Skeletal muscle tissue (tissue), 4 donors: ENCODE measurements around the gene LYRM4. TPM values are rescaled to one million over a fixed set of nuclear protein-coding genes. Genes with fewer than 3 reads are reported as not detected.
A peak's percentile ranks its signal among the peaks of the same experiment; 100 is the strongest.

Source experiments
- H3K27ac ChIP-seq: one replicate; pipeline ENCODE4 v1.7.0; 2013; ENCODE audit warnings: mild to moderate bottlenecking, low read depth, low read length, inconsistent platforms
- H3K27me3 ChIP-seq, 3 donors: one replicate each; pipeline ENCODE4 v1.7.0; 2013; ENCODE audit warnings: low read length in 3 of 3; ENCODE audit not compliant: control insufficient read depth in 3 of 3, insufficient read depth in 3 of 3
- H3K36me3 ChIP-seq, 3 donors: one replicate each; pipeline ENCODE4 v1.7.0; 2013; ENCODE audit warnings: low read length in 3 of 3; ENCODE audit not compliant: control insufficient read depth in 3 of 3, insufficient read depth in 3 of 3
- H3K4me1 ChIP-seq, 3 donors: one replicate each; pipeline ENCODE4 v1.7.0; 2013; ENCODE audit warnings: low read length in 3 of 3, mild to moderate bottlenecking in 3 of 3; ENCODE audit not compliant: control insufficient read depth in 3 of 3, insufficient read depth in 3 of 3
- H3K4me3 ChIP-seq, 3 donors: one replicate each; pipeline ENCODE4 v1.7.0; 2013; ENCODE audit warnings: low read length in 3 of 3
- H3K9ac ChIP-seq, 3 donors: one replicate each; pipeline ENCODE4 v1.7.0; 2013; ENCODE audit warnings: low read length in 3 of 3, mild to moderate bottlenecking in 3 of 3, moderate library complexity in 2 of 3, low read depth in 1 of 3
- H3K9me3 ChIP-seq, 3 donors: one replicate each; pipeline ENCODE4 v1.7.0; 2013; ENCODE audit warnings: low read length in 3 of 3; ENCODE audit not compliant: control insufficient read depth in 3 of 3
- total RNA-seq: library from RNA; depleted of rRNA; stranded (reverse); fragments of >200 nt; gene quantifications from one replicate; pipeline ENCODE4 v1.2.3, GENCODE V29; 2014
- donor health status: Osteomylitis.

LYRM4 gene
- total RNA-seq = 10.4 TPM

DNA sequence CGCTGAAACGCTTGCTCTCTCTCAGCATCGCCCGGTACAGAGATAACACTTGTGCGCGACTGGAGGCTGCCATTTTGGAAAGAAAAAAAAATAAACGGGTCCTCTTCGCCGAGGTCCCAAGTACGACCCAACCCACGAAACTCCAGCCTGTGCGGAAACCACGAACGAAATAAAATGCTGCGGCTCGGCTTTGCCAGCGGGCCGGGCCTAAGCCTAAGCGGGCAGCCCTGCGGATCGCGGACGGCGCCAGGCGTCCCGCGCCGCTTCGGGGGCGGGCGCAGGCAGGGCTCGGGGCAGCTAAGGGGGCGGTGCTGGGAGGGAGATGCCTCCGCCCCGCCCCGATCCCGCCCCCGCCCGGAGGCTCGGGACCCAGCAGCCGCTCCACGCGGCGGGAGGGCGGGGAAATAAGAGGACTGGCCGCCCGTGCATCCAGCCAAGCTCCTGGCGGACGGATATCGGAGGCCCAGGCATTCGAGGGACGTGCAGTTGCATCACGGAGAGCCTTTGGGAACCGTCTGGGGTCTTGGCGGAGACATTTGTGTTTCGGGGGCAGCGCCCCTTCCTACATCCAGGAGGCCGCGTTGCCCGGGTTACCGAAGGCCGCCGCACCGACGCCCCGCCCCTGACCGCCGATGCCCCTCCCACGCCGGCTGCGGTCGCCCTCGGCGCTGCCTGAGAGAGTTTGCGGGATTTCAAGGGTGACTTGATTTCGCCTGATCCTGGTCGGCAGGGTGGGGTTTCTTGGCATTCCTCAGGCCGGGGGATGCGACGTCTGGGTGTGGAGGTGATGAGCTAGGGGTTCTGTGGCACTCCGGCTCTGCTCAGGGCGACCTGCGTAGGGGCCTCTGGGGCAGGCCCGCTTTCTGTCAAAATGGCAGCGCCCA is at the start of gene LYRM4, which contains the start of gene FARS2:
TSS of gene LYRM4 (minus strand) at position 290 of the 884 bp plus-strand sequence. CDS start at position 73, 217 bp downstream.
TSS of gene FARS2 (plus strand) at position 853 of the 884 bp plus-strand sequence.
- H3K4me3 ChIP-seq = peak within 1 kb of the TSS; percentile 87 to 98 (median 94)
- peak within 1 kb of the TSS; percentile 95 to 96 (median 95) for H3K9ac ChIP-seq
- H3K9me3 ChIP-seq = no peaks in the 10 kb centered on the region
- peaks cover 8 to 14% (median 14%) of the 10 kb centered on the region in 3 donors for H3K4me1 ChIP-seq
- H3K36me3 ChIP-seq = peaks cover 0 to 4% (median 0%) of the 10 kb centered on the region in 3 donors
- peak within 1 kb of the TSS; percentile 98 for H3K27ac ChIP-seq
- H3K27me3 ChIP-seq = no peaks in the 10 kb centered on the region

DNA sequence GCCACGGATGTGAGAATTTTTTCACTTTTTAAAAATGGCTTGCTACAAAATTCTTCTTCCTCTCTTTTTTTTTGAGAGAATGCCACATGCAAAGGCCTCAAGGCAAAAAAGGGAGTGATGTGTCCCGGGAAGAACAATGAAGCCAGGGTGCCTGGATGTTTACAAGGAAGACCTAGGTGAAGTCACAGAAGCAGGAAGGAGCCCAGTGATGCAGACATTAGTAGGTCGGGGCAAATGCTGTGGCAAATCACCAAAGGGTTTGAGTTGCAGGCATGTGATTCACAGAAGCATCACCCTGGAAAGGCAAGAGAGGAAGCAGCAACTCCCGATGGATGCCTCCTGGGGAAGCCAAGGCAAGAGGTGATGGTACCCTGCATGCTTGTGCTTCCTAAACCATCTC is 47.3 kb upstream of the LYRM4 start:
- Histone ChIP-seq H3K9me3 (no peaks in the 10 kb centered on the region), H3K27me3 (no peaks in the 10 kb centered on the region), H3K4me3 (no peak overlapping the region), H3K27ac (no peak overlapping the region), H3K4me1 (peaks cover under 1 to 14% (median 1%) of the 10 kb centered on the region in 3 donors), H3K36me3 (no peaks in the 10 kb centered on the region), H3K9ac (no peak overlapping the region)

DNA sequence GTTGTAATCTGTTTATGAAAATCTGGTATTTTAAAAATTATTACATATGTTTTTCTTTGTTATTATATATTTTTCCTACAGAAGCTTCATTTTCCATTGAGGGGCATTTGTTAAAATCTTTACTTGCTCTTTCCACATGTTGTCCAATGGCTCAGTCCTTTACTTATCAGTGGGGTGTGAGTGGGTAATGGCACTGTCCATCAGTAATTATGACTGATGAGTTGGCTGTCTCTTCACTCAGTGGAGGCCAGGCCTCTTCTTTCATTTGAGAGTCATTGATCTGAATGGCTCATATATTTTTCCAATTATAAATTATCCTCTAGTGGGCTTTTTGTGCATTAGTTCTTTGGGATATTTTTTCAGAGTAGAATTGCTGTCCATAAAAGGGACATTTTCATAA is 46.3 kb upstream of the LYRM4 start:
- H3K9me3 ChIP-seq = no peaks in the 10 kb centered on the region
- peaks cover 6 to 24% (median 9%) of the 10 kb centered on the region in 3 donors for H3K4me1 ChIP-seq
- H3K27me3 ChIP-seq = no peaks in the 10 kb centered on the region
- H3K4me3 ChIP-seq = no peak overlapping the region
- no peak overlapping the region for H3K27ac ChIP-seq
- no peaks in the 10 kb centered on the region for H3K36me3 ChIP-seq
- H3K9ac ChIP-seq = no peak overlapping the region

DNA sequence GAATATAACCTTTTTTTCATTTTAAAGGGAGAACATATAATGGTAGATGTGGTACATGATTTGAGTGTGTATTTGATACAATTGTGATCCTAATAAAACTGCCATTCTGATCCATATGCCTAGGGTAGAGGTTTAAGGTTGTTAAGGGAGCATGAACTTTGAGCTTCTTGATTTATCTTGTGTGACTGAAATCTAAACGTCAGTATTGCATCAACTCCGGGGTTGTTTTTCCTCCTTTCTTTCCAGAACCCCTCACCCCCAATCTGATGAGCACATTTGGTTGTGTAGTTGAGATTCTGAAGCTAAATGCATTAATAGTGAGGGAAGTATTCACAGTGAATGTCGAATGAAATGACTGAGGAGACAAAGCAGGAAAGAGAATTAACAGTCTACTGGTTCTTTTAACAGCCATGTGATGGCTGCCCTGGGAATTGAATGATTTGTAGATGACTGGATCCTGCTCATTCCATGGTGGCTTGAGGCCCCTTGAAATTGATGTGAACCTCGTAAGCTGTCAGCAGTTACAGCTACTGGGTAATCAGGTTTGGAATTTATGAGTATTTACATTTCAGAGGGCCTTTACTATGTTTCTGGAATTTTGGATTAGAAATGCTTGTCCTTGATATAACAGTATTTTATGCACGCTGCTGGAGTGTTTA is 45.3 kb upstream of the LYRM4 start:
- H3K36me3 ChIP-seq = no peaks in the 10 kb centered on the region
- H3K9me3 ChIP-seq = no peaks in the 10 kb centered on the region
- H3K27me3 ChIP-seq = no peaks in the 10 kb centered on the region
- no peak overlapping the region for H3K4me3 ChIP-seq
- no peak overlapping the region for H3K9ac ChIP-seq
- H3K27ac ChIP-seq = no peak overlapping the region
- H3K4me1 ChIP-seq = peaks cover 6 to 27% (median 9%) of the 10 kb centered on the region in 3 donors

DNA sequence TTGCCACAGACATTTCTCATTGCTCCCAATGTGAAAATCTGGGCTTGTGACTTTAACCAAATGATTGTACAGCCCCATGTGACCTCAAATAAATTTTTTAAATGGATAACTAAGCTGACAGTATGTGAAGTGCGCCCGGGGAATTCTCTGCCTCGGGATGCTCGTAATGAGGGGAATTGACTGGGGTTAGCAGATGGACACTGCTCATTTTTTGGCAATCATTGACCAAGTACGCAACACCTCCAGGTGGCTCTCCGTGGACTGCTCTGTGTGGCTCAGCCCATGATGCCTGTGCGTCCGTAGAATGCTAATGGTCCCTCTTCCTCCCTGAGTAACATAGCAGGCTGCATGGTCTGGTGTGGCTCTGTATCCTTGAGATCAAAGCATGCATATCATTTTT is 42.9 kb upstream of the LYRM4 start:
- Histone ChIP-seq H3K9me3 (no peaks in the 10 kb centered on the region), H3K27ac (no peak overlapping the region), H3K9ac (no peak overlapping the region), H3K27me3 (no peaks in the 10 kb centered on the region), H3K36me3 (no peaks in the 10 kb centered on the region), H3K4me1 (peaks cover 6 to 27% (median 9%) of the 10 kb centered on the region in 3 donors), H3K4me3 (no peak overlapping the region)

DNA sequence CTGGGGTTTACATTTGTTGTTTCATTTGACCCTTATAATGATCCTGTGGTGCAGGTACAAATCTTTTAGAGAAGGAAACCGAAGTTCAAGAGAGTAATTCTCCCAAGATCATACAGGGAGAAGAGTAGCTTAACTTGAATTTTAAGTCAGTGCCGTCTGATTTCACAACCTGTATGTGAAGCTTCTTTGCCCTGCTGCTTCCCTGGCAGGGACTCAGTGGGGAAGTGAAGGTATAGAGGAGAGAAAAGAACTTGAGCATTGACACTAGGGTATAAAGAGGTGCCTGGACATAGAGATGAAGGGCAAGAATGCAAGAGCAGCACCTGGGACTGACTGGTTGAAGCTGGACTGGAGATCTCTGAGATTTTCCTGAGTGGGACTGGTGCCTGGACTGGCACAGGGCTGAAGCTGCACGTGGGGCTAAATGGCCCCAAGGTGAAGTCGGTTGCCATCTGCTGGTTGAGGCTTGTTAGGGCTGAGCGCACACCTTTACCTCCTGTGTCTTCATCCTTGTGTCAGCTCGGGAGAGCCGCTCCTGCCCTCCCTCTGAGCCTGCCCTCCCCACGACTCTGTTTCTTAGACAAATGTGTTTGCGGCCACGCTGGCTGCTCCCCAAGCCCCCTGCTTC is 42.4 kb upstream of the LYRM4 start:
- H3K9me3 ChIP-seq = no peaks in the 10 kb centered on the region
- H3K4me1 ChIP-seq = peaks cover 6 to 27% (median 9%) of the 10 kb centered on the region in 3 donors
- no peak overlapping the region for H3K4me3 ChIP-seq
- no peaks in the 10 kb centered on the region for H3K27me3 ChIP-seq
- no peak overlapping the region for H3K27ac ChIP-seq
- H3K9ac ChIP-seq = no peak overlapping the region
- H3K36me3 ChIP-seq = no peaks in the 10 kb centered on the region

DNA sequence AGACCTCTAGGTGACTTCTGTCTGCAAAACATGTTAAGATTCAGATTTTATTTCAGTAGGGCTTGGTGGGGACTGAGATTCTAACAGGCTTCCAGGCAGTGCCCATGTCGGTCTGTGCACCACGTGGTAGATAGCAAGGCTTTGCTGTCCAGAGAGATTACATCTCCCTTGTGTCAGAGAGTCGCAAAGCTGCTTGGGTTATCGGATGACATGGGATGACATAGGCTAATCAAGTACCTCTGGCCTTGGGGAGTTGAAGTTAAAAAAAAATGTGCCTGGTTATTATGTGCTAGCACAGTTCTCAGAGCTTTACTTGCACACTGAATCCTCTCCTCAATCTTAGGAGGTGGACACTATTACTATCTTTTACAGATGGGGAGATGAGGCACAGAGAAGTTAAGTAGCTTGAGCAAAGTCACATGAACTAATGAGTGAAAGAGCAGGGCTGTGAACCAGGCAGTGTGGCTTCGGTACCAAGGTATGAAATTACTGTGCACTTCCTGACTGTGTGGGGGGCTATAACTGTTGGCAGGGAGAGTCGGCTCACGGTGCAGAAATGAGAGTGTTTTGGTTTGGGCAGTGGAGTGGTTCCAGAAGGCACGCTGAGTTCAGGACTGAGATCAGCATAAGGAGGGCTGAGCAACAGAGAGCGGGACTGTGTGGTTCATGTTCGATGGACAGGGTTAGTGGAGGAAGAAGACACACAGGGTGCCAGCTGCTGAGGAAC is 41.6 kb upstream of the LYRM4 start:
- H3K27me3 ChIP-seq = no peaks in the 10 kb centered on the region
- H3K4me3 ChIP-seq = peak overlapping the region in 2 of 3 donors; percentile 37 to 44
- H3K9me3 ChIP-seq = no peaks in the 10 kb centered on the region
- H3K36me3 ChIP-seq = no peaks in the 10 kb centered on the region
- no peak overlapping the region for H3K9ac ChIP-seq
- H3K4me1 ChIP-seq = peaks cover 6 to 27% (median 9%) of the 10 kb centered on the region in 3 donors
- no peak overlapping the region for H3K27ac ChIP-seq

DNA sequence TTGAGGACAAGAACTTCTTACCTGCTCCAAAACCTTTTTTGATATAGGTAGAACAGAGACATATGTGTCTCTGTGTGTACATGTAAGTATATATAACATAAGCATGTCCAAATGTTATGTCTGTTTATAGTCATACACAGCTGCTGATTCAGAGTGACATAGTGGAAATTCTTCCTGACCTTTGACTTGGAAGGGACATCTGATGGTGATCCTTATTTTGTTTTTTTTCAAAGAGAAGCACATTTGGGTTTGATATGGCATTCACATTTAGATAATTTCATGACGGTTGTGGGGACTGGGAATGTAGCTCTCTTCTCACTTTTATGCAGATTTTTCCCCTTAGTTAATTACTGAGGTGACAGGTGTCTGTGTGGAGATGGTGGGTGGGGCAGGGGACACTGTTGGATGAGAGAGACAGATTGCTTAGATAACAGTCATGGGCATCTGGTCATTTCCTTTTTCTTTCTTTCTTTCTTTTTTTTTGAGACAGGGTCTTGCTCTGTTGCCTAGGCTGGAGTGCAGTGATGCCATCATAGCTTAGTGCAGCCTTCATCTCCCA is 39.5 kb upstream of the LYRM4 start:
- H3K4me1 ChIP-seq = peaks cover 6 to 18% (median 9%) of the 10 kb centered on the region in 3 donors
- H3K36me3 ChIP-seq = no peaks in the 10 kb centered on the region
- no peak overlapping the region for H3K9ac ChIP-seq
- no peaks in the 10 kb centered on the region for H3K27me3 ChIP-seq
- no peak overlapping the region for H3K4me3 ChIP-seq
- H3K9me3 ChIP-seq = no peaks in the 10 kb centered on the region
- no peak overlapping the region for H3K27ac ChIP-seq

DNA sequence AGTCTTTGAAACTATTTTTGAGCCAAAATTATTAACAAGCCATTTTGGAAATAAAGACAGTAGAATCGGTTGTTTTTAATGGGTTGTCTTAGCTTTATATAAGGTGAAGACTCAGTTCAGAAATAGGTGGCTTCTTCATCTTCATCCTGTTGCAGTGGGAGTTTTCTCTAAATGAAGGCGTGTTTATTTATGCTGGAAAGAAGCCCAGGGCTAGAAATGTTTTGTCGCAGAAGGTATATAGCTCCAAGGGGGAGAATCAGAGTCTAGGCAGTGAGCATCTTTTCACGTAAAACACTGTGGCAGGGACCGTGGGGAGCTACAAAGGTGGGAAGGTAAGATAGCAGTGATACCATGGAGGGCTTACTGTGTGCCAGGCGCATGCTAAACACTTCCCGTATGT is 34.9 kb upstream of the LYRM4 start:
- H3K27ac ChIP-seq = no peak overlapping the region
- H3K27me3 ChIP-seq = no peaks in the 10 kb centered on the region
- no peaks in the 10 kb centered on the region for H3K36me3 ChIP-seq

More for the DNA sequence above, 34.9 kb upstream of the LYRM4 start:
- Histone ChIP-seq H3K9ac (no peak overlapping the region), H3K4me1 (no peaks in the 10 kb centered on the region), H3K4me3 (no peak overlapping the region), H3K9me3 (no peaks in the 10 kb centered on the region)
